Upper lobe of right lung (tissue), 1 donor: ENCODE measurements around the gene ASAP2. TPM values are rescaled to one million over a fixed set of nuclear protein-coding genes. Genes with fewer than 3 reads are reported as not detected.

Source experiments
- ATAC-seq: fragments of 200-7000 bp; cut with Tn5 transposase; one replicate; pipeline ENCODE4 v1.9.1; 2020; ENCODE audit warnings: mild to moderate bottlenecking, moderate library complexity
- DNase-seq: peaks from one replicate; pipeline ENCODE4 v3.0.0-alpha.2; 2020
- H3K27ac ChIP-seq: fragments of 200-600 bp; one replicate; pipeline ENCODE4 v1.8.0; 2022
- H3K27me3 ChIP-seq: fragments of 200-600 bp; one replicate; pipeline ENCODE4 v1.8.0; 2022; ENCODE audit warnings: mild to moderate bottlenecking
- H3K36me3 ChIP-seq: fragments of 200-600 bp; one replicate; pipeline ENCODE4 v1.8.0; 2022
- H3K4me1 ChIP-seq: fragments of 200-600 bp; one replicate; pipeline ENCODE4 v1.8.0; 2022
- H3K4me3 ChIP-seq: fragments of 200-600 bp; one replicate; pipeline ENCODE4 v1.8.0; 2022; ENCODE audit warnings: mild to moderate bottlenecking
- H3K9me3 ChIP-seq: fragments of 200-600 bp; one replicate; pipeline ENCODE4 v1.8.0; 2022
- CTCF ChIP-seq: fragments of 200-600 bp; IDR thresholded peaks from one replicate; pipeline ENCODE4 v1.8.0; 2022; ENCODE audit warnings: antibody characterized with exemption
- intact Hi-C: fragments of 100-400 bp; cut with DNase I; formaldehyde crosslinking; loops from one replicate; pipeline ENCODE4 v1.11.0; 2022
- total RNA-seq: library from RNA; stranded (reverse); fragmentation: NEBNext Ultra II Directional; extraction: Animal tissue kit (Norgen Biotek cat#: 25700); gene quantifications from one replicate; pipeline ENCODE4 v1.2.1, GENCODE V29; 2021
- donor health status: DM: no; HTN: yes; CAD: no; lungs with severe emphysema.

ASAP2 gene
- total RNA-seq, 1 donor from 2014 or later: 30.9 TPM

- DNase-seq: no peak
- intact Hi-C loops: no loop called here
- Histone ChIP-seq H3K27ac (no peak overlapping the region), H3K36me3 (no peaks in the 10 kb centered on the region), H3K4me3 (no peak overlapping the region), H3K27me3 (no peaks in the 10 kb centered on the region), H3K9me3 (no peaks in the 10 kb centered on the region), H3K4me1 (peaks cover 43% of the 10 kb centered on the region)
- peak; percentile 41 for ATAC-seq
- no peak for TF ChIP-seq CTCF
Measured at GRCh38 chr2:9249020-9249800, 42.6 kb downstream of the ASAP2 start.

GRCh38 chr2:9250091-9250490 is 43.5 kb downstream of the ASAP2 start:
- TF ChIP-seq CTCF: no peak
- intact Hi-C loops: no loop called here
- H3K4me3 ChIP-seq: no peak overlapping the region
- H3K27me3 ChIP-seq: no peaks in the 10 kb centered on the region
- no peaks in the 10 kb centered on the region for H3K9me3 ChIP-seq
- H3K4me1 ChIP-seq: peaks cover 43% of the 10 kb centered on the region
- H3K27ac ChIP-seq: no peak overlapping the region
- ATAC-seq: no peak
- no peaks in the 10 kb centered on the region for H3K36me3 ChIP-seq
- no peak for DNase-seq

GRCh38 chr2:9250498-9251153 is 44.0 kb downstream of the ASAP2 start:
- H3K4me3 ChIP-seq: no peak overlapping the region
- no peaks in the 10 kb centered on the region for H3K36me3 ChIP-seq
- no peak for TF ChIP-seq CTCF
- peaks cover 43% of the 10 kb centered on the region for H3K4me1 ChIP-seq
- no peaks in the 10 kb centered on the region for H3K27me3 ChIP-seq
- intact Hi-C loops: no loop called here
- H3K9me3 ChIP-seq: no peaks in the 10 kb centered on the region
- ATAC-seq (no peak), DNase-seq (no peak)
- no peak overlapping the region for H3K27ac ChIP-seq

GRCh38 chr2:9251154-9252001 is 44.8 kb downstream of the ASAP2 start:
- DNase-seq (no peak), ATAC-seq (peak; percentile 70)
- H3K9me3 ChIP-seq: no peaks in the 10 kb centered on the region
- H3K4me3 ChIP-seq: no peak overlapping the region
- peaks cover 43% of the 10 kb centered on the region for H3K4me1 ChIP-seq
- no peaks in the 10 kb centered on the region for H3K27me3 ChIP-seq
- TF ChIP-seq CTCF: no peak
- H3K36me3 ChIP-seq: no peaks in the 10 kb centered on the region
- intact Hi-C loops: no loop called here
- H3K27ac ChIP-seq: no peak overlapping the region

GRCh38 chr2:9252002-9252357 is 45.4 kb downstream of the ASAP2 start:
- TF ChIP-seq CTCF: no peak
- Histone ChIP-seq H3K27ac (no peak overlapping the region), H3K4me1 (peaks cover 49% of the 10 kb centered on the region), H3K27me3 (no peaks in the 10 kb centered on the region), H3K36me3 (no peaks in the 10 kb centered on the region), H3K4me3 (no peak overlapping the region), H3K9me3 (no peaks in the 10 kb centered on the region)
- DNase-seq (no peak), ATAC-seq (peak; percentile 28)
- intact Hi-C loops: no loop called here
